GM19463 (cell line): ENCODE data around the gene GCH1.
"Not testable (repeated sequence)": the region's sequence is repeated elsewhere in the genome, so short reads cannot be mapped to it uniquely, and the experiment has no call there.

Source experiments
- ATAC-seq: cut with Tn5 transposase; IDR thresholded peaks from one replicate; pipeline ENCODE4 v1.9.1; 2021; ENCODE audit warnings: mild to moderate bottlenecking, moderate library complexity; ENCODE audit not compliant: unreplicated experiment

Gene GCH1

DNA sequence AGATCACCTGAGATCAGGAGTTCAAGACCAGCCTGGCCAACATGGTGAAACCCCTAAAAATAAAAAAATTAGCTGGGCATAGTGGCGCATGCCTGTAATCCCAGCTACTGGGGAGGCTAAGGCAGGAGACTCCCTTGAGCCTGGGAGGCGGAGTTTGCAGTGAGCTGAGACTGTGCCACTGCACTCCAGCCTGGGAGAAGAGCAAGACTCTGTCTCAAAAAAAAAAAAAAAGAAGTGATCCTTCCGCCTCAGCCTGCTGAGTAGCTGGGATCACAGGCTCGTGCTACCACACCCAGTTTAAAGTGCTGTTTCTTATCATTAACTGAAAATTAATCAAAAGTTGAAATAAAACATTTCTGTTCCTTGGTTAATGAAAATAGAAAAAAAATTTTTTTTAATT, 6.3 kb upstream of the GCH1 start:
- ATAC-seq: not testable (repeated sequence)

DNA sequence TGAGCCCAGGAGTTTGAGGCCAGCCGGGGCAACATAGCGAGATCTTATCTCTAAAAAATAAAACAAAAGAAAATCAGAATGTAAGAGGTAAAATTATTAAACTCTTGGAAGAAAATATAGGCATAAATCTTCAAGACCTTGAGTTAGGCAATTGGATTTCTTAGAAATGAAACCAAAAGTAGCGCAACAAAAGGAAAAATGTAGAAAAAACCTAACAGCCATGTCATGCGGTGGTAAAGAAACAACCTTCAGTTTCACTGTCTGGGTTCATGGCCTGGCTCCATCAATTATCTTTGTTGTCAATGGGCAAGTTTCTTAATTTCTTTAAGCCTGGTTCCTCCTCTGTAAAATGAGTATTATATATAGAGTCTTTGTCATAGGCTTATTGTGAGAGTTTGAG, 5.6 kb upstream of the GCH1 start:
- no peak for ATAC-seq

DNA sequence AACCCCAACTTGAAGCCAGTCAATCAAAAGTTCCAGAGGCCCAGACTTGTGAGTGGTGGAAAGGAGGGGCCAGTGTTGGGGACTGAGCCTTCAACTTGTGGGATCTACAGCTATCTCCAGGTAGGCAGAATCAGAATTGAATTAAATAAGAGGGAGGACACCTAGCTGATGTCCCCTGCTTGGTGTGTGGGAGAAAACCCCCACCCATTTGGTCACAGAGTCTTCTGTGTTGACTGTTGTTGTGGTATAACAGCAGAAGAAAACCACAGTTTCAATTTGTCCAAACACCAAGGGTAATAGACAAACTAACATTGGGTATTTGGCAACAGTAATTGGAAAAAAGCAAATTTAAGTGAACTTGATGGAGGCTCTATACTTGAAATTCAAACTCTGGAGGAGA, 3.4 kb upstream of the GCH1 start:
- no peak for ATAC-seq

DNA sequence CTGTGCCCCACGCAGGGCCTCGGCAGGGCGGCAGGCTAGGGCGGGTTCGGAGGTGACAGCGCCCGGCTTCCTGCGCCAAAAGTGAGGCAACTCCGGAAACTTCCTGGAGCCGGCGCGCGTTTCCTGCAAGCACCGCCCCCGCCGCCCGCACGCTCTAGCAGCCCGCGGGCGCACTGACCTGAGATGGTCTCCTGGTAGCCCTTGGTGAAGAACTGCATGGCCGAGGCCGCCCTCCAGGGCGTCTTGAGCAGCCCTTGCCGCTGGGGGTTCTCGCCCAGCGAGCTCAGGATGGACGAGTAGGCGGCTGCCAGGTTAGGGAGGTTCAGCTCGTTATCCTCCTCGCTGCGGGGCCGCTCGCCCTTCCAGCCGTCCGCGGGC, 494 bp downstream of the GCH1 start:
- peak; percentile 52 for ATAC-seq

DNA sequence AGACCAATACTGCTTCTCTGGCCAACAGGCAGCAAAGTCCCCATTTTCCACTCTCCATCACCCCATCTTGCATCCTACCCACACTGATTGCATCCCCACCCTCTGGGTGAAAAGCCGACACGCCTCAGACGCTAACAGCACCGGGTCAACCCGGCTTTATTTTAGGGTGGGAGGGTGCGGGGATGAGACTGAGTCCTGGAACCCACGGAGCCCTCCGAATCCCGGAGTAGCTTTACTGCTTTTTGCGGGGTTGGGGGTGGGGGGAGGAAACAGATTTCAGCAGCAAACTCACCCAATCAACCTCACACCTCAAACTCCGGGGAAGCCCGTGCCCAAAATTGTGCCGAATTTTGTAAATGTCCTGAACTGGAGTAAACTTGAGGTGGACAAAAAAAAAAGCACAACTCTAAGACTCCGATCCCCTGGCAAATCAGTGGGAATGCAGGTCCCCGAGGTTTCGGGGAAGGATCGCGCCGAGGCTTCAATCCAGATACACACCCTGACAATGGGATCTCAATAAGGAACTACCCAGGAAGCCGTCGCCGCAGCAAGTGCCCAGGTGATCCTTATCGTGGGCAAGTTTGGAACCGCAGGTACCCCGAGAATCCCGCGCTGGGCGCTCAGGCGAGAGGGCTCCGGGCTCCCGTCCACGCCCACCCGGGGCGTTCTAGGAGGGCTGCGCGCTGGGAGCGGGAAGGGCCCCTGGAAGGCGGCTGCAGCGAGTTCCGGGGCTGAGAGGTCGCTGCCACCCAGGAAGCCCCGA, 1.1 kb downstream of the GCH1 start:
- no peak for ATAC-seq

DNA sequence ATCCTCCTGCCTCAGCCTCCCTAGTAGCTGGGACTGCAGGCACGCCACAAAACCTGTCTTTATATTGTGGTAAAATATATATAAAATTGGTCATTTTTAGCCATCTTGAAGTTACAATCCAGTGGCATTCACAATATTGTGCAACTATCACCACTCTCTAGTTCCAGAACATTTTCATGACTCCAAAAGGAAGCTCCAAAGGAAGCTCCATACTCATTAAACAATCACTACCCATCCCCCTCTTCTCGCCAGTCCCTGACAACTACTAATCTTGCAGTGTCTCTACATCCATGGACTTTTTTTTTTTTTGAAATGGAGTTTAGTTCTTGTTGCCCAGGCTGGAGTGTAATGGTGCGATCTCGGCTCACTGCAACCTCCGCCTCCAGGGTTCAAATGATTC, 3.1 kb downstream of the GCH1 start:
- no peak for ATAC-seq

DNA sequence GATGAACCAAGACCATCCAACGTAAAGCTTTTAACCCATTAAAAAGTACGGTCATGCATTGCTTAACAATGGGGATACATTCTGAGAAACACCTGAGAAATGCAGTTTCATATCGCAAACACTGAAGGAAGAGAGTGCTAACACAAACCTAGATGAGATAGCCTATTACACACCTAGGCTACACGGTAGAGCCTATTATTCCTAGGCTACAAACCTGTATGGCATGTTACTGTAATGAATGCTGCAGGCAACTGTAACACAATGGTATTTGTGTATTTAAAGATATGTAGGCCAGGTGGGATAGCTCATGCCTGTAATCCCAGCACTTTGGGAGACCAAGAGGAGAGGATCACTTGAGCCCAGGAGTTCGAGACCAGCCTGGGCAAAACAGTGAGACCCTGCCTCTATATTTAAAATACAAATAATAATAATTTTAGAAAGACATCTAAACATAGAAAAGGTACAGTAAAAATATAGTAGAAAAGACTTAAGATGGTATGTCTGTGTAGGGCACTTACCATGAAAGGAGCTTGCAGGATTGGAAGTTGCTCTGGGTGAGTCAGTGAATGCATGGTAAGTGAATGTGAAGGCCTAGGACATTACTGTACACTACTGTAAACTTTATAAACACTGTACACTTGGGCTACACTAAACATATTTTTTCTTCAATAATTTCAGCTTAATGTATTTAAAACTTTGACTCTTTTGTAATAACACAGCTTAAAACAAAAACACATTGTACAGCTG, 4.6 kb downstream of the GCH1 start:
- ATAC-seq: not testable (repeated sequence)

DNA sequence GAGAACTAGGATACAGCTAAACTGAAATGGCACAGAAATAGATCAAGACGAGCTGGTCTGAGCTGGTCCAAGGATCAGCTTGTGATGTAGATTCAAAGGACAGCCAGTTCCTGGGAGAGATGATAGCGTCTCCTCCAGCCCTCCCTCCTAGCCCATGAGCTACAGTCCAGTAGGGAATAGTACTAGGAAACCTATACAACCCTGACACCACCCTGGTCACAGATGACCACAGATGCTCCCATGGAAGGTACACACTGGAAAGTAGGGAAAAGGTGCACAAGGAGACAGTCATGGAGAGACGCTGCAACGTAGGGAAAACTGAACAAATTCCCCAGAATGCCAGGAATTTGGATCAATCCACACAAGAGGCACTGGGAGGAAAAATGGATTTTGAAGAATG, 6.9 kb downstream of the GCH1 start:
- ATAC-seq: no peak

DNA sequence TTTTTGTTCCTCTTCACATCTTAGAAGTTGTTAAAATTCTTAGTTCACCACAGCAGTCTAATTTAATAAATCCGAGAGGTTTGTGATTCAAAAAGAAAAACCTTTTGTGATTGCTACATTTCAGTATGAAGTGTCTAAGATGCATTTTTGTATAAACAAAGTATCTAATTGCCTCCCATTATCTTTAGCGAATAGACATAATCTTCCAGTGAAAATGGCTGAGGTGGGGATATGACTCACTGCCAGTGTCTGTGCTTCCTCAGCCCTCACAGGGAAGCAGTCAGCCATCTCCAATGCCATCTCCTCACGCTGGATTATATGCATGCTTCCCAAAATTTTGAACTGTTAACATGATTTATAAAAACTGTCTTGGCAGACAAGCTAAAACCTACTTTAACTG, 7.6 kb downstream of the GCH1 start:
- ATAC-seq: no peak

DNA sequence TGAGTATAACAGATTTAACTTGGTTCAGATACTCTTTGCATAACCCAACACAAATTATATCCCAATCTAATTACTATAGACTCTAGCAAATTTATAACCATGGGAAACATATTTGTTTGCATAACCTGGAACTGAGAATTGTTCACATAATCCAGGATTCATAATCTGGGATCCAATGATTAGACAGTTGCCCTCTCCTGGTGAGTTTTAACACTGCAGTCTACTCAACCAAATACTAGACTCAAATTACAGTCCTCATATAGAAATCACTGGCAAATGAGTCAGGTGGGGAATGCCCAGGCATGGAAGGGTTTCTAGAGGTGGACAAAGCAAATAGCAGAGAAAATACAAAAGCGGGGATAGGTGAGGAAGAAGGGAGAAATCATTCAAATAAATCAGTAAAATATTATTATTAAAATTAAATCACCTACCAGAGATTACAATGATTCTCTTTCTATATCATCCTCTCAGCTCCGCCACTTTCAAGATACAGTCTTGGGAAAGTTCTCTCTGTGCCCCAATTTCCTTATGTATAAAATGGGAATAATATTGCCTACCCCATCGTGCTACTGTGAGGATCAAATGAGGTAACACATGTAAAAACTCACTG, 9.4 kb downstream of the GCH1 start:
- no peak for ATAC-seq

DNA sequence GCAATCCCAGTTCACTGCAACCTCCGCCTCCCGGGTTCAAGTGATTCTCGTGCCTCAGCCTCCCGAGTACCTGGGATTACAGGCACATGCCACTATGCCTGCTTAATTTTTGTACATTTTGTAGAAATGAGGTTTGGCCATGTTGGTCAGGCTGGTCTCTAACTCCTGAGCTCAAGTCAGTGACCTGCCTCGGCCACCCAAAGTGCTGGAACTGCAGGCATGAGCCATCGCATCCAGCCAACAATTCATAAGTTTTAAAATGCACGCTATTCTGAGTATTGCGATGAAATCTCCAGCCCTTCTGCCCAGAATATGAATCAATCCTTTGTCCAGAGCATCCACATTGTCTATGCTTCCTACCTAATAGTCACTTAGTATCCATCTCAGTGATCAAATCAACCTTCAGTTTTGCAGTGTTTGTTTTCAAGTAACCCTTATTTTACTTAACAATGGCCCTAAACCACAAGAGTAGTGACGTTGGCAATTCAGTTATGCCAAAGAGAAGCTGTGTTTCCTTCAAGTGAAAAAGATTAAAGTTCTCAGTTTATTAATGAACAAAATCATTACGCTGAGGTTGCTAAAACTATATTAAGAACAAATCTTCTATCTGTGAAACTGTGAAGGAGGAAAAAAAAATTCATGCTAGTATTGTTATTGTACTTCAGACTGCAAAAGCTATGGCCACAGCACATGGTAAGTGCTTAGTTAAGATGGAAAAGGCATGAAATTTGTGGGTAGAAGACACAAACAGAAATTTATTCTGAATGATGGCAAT, 11.0 kb downstream of the GCH1 start:
- ATAC-seq: no peak

DNA sequence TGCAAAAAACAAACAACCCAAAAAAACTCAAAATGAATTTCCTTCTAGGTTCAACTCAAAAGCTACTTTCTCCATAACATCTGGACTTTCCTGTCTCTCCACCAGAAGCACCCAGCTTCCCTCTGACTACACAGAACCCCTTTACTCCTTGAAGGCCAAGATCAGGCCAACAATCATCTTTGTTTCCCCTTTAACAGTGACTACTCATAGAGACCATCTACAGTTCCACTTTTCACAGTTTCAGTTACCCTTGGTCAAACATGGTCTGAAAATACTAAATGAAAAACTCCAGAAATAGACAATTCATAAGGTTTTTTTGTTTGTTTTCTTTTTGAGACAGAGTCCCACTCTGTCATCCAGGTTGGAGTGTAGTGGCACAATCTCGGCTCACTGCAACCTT, 11.8 kb downstream of the GCH1 start:
- peak; percentile 79 for ATAC-seq

DNA sequence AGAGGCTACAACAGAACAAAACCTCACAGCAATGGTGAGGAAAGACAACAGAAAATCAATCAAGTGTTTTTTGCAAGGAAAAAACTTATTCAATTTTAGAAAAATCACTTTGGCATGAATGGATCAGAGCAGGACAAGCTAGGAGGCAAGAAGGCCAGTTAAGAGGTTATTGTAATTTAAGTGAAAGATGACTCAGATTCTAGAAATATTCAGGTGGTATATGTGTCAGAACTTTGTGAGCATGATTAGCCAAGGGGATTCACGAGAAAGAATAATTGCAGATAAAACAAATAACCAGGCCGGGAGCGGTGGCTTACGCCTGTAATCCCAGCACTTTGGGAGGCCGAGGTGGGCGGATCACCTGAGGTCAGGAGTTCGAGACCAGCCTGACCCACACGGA, 12.7 kb downstream of the GCH1 start:
- ATAC-seq: no peak

DNA sequence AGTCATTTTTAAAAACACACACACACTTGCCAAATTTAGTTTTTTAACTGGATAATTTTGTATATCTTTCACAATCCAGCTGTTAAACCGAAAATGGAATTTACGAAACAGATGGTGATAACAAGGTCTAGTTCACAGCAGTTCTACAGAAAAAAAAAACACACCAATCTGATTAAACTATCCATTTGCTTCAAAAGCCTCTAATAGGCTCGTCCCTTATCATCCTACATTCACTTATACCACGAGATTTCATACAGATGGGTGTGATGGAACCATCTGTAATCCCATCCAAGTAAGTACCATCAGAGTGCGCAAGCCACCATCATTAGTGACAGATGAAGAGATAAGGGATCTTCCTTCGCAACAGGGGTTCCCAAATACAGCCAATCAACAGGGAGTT, 20.1 kb downstream of the GCH1 start:
- ATAC-seq: no peak

DNA sequence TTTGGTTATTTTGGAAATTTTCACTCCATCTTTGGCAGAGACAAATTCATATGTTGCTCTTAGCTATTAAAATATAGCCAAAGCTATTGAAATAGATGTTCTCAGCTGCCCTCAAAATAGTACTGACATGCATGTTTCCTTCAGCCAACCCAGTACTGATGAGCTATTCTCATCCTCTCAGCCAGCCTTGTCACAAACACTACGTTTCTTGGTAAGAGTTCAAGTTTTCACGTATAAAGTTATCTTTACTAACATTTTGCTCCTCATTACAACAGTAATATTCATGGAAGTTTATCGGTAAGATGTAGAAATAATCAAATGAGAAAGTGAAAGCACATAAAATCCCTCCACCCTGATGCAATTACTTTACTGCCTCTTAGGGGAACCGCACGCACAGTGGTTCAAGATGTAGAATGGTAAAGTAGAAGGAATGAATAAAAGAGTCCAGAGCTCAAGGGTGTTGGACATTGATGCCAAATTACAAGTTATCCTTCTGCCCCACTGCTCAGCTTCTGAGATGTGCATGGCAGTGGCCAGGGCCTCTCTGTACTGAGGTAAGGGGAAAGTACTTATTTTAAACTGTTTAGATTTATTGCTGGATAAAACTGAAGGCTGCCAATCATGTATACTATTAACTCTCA, 20.7 kb downstream of the GCH1 start:
- peak; percentile 60 for ATAC-seq

DNA sequence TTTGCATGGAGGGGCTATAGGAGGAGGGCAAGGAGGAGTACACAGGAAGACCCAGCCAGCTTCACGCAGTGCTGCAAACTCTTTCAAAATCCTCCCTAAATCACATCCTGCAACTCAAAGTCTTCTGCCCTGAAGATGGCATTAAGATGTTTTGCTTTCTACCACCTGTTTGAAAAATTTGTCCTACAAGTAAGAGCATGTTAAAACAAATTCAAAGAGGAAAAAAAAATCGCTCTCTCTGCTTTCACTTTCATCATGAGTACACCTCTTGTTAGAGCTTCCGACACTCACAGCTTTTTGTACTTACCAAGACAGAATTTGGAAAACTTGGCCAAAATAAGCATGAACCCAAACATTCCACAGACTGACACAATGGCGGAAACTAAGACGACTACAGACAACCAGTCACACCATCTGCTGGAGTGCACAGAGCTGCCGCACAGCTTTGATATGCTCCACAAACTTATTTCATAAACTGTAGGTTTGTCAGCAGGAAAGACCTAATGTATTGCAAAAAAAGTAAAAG, 21.3 kb downstream of the GCH1 start:
- peak; percentile 57 for ATAC-seq

DNA sequence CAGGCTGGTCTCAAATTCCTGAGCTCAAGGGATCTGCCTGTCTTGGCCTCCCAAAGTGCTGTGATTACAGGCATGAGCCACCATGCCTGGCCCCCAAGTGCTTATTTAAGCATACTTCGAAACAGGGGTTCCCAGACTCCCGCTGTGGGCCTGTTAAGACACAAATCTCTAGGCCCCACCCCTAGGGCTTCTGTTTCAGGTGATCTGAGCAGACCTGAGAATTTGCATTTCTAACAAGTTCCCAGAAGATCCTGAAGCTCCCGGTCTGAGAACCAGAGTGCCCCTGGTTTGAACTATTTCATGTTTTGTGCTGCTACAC, 25.0 kb downstream of the GCH1 start:
- ATAC-seq: no peak

DNA sequence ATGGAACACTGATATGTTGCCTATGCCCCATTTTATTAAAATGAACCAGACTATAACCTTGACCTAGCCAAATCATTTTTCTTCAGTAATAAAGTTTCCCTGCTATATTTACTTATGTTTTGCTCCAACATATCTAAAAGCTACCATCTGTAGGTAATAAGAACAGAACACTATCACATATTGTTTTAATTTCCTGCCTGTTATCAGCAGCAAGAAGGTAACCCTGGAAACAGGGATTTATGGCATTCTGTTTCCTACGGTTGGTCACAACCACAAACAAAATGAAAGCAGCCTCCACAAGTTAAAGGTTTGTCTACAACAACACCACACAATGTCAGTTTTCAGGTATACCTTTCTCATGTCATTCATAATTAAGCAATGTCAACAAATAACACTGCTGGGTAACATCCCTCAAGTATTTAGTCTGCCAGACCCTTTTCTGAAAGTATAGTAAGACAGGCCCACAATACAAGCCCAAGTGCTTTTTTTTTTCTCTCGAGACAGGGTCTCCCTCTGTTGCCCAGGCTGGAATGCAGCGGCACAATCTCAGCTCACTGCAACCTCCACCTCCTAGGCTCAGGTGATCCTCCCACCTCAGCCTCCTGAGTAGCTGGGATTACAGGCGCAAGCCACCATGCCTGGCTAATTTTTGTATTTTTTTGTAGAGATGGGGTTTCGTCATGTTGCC, 25.5 kb downstream of the GCH1 start:
- ATAC-seq: no peak

DNA sequence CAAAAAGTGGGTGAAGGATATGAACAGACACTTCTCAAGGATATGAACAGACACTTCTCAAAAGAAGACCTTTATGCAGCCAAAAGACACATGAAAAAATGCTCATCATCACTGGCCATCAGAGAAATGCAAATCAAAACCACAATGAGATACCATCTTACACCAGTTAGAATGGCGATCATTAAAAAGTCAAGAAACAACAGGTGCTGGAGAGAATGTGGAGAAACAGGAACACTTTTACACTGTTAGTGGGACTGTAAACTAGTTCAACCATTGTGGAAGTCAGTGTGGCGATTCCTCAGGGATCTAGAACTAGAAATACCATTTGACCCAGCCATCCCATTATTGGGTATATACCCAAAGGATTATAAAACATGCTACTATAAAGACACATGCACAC, 27.0 kb downstream of the GCH1 start:
- not testable (repeated sequence) for ATAC-seq
